Activated naive CD8-positive, alpha-beta T cell treated with anti-CD3 and anti-CD28 coated beads for 36 hours (primary cell): ENCODE results near the gene BCL10. TPM values are rescaled to one million over a fixed set of nuclear protein-coding genes. Genes with fewer than 3 reads are reported as not detected.

Experiments
- DNase-seq: peaks from one replicate; pipeline ENCODE4 v3.0.0; 2021
- H3K27ac Mint-ChIP-seq: one replicate; pipeline ENCODE4 v1.8.0; 2022; ENCODE audit warnings: mild to moderate bottlenecking, moderate library complexity, mixed read lengths
- H3K27me3 Mint-ChIP-seq: one replicate; pipeline ENCODE4 v1.8.0; 2022; ENCODE audit warnings: mild to moderate bottlenecking, mixed read lengths
- H3K36me3 Mint-ChIP-seq: one replicate; pipeline ENCODE4 v1.8.0; 2021; ENCODE audit warnings: mild to moderate bottlenecking, mixed read lengths
- H3K4me1 Mint-ChIP-seq: one replicate; pipeline ENCODE4 v1.8.0; 2021; ENCODE audit warnings: mixed read lengths
- H3K4me3 Mint-ChIP-seq: one replicate; pipeline ENCODE4 v1.8.0; 2022; ENCODE audit warnings: mild to moderate bottlenecking, moderate library complexity, mixed read lengths
- H3K9me3 Mint-ChIP-seq: one replicate; pipeline ENCODE4 v1.8.0; 2022; ENCODE audit warnings: mixed read lengths
- total RNA-seq, 2 experiments: library from RNA; stranded (reverse); gene quantifications; one replicate each; pipeline ENCODE4 v1.2.3, GENCODE V29; 2021

BCL10 gene
- total RNA-seq, 2 experiments from 2014 or later, result 27.5 to 29.0 TPM

- Mint-ChIP-seq H3K4me1 (peaks cover 6% of the 10 kb centered on the region), H3K27ac (no peak overlapping the region), H3K4me3 (no peak overlapping the region), H3K36me3 (no peaks in the 10 kb centered on the region), H3K9me3 (no peaks in the 10 kb centered on the region), H3K27me3 (no peaks in the 10 kb centered on the region)
- DNase-seq, result no peak
These were observed 7.2 kb upstream of the BCL10 start for GRCh38 chr1:85283475-85284199.

- no peak overlapping the region for H3K27ac Mint-ChIP-seq
- no peaks in the 10 kb centered on the region for H3K9me3 Mint-ChIP-seq
- no peak for DNase-seq
- peaks cover 7% of the 10 kb centered on the region for H3K4me1 Mint-ChIP-seq
- no peaks in the 10 kb centered on the region for H3K36me3 Mint-ChIP-seq
- no peak overlapping the region for H3K4me3 Mint-ChIP-seq
- H3K27me3 Mint-ChIP-seq, result no peaks in the 10 kb centered on the region
These were observed 6.0 kb upstream of the BCL10 start for GRCh38 chr1:85282424-85282823.

- H3K27ac Mint-ChIP-seq, result no peak overlapping the region
- no peaks in the 10 kb centered on the region for H3K9me3 Mint-ChIP-seq
- H3K4me1 Mint-ChIP-seq, result peaks cover 10% of the 10 kb centered on the region
- no peaks in the 10 kb centered on the region for H3K36me3 Mint-ChIP-seq
- no peaks in the 10 kb centered on the region for H3K27me3 Mint-ChIP-seq
- no peak overlapping the region for H3K4me3 Mint-ChIP-seq
- no peak for DNase-seq
These were observed 4.2 kb upstream of the BCL10 start for GRCh38 chr1:85280636-85281035.

- DNase-seq, result no peak
- H3K4me3 Mint-ChIP-seq, result no peak overlapping the region
- H3K36me3 Mint-ChIP-seq, result peaks cover 8% of the 10 kb centered on the region
- no peaks in the 10 kb centered on the region for H3K9me3 Mint-ChIP-seq
- no peaks in the 10 kb centered on the region for H3K27me3 Mint-ChIP-seq
- peaks cover 20% of the 10 kb centered on the region for H3K4me1 Mint-ChIP-seq
- no peak overlapping the region for H3K27ac Mint-ChIP-seq
These were observed 3.1 kb upstream of the BCL10 start for GRCh38 chr1:85279458-85280080.

GRCh38 chr1:85278853-85279314 is 2.5 kb upstream of the BCL10 start:
- no peak overlapping the region for H3K4me3 Mint-ChIP-seq
- H3K9me3 Mint-ChIP-seq, result no peaks in the 10 kb centered on the region
- H3K36me3 Mint-ChIP-seq, result peaks cover 12% of the 10 kb centered on the region
- peak; percentile 19 for DNase-seq
- H3K4me1 Mint-ChIP-seq, result peaks cover 24% of the 10 kb centered on the region
- no peaks in the 10 kb centered on the region for H3K27me3 Mint-ChIP-seq
- no peak overlapping the region for H3K27ac Mint-ChIP-seq

GRCh38 chr1:85277802-85278201 is 1.4 kb upstream of the BCL10 start:
- no peak for DNase-seq
- peaks cover 21% of the 10 kb centered on the region for H3K36me3 Mint-ChIP-seq
- H3K4me3 Mint-ChIP-seq, result no peak overlapping the region
- H3K27ac Mint-ChIP-seq, result no peak overlapping the region
- no peaks in the 10 kb centered on the region for H3K9me3 Mint-ChIP-seq
- H3K4me1 Mint-ChIP-seq, result peaks cover 35% of the 10 kb centered on the region
- no peaks in the 10 kb centered on the region for H3K27me3 Mint-ChIP-seq

- Mint-ChIP-seq H3K36me3 (peaks cover 24% of the 10 kb centered on the region), H3K4me3 (peak overlapping the region; percentile 84), H3K9me3 (no peaks in the 10 kb centered on the region), H3K27me3 (no peaks in the 10 kb centered on the region), H3K4me1 (peaks cover 39% of the 10 kb centered on the region), H3K27ac (peak overlapping the region; percentile 80)
- no peak for DNase-seq
These were observed 677 bp upstream of the BCL10 start for GRCh38 chr1:85276978-85277639.

GRCh38 chr1:85275701-85276214 is 674 bp downstream of the BCL10 start:
- peak; percentile 11 for DNase-seq
- Mint-ChIP-seq H3K9me3 (no peaks in the 10 kb centered on the region), H3K4me3 (peak overlapping the region; percentile 84), H3K27me3 (no peaks in the 10 kb centered on the region), H3K36me3 (peaks cover 24% of the 10 kb centered on the region), H3K4me1 (peaks cover 48% of the 10 kb centered on the region), H3K27ac (peak overlapping the region; percentile 88)

- Mint-ChIP-seq H3K9me3 (no peaks in the 10 kb centered on the region), H3K4me1 (peaks cover 48% of the 10 kb centered on the region), H3K27ac (peak overlapping the region; percentile 88), H3K4me3 (peak overlapping the region; percentile 84), H3K27me3 (no peaks in the 10 kb centered on the region), H3K36me3 (peaks cover 26% of the 10 kb centered on the region)
- no peak for DNase-seq
These were observed 1.4 kb downstream of the BCL10 start for GRCh38 chr1:85274969-85275453.

- H3K4me3 Mint-ChIP-seq, result no peak overlapping the region
- H3K4me1 Mint-ChIP-seq, result peaks cover 43% of the 10 kb centered on the region
- peaks cover 30% of the 10 kb centered on the region for H3K36me3 Mint-ChIP-seq
- DNase-seq, result no peak
- H3K27ac Mint-ChIP-seq, result peak overlapping the region; percentile 5
- no peaks in the 10 kb centered on the region for H3K9me3 Mint-ChIP-seq
- no peaks in the 10 kb centered on the region for H3K27me3 Mint-ChIP-seq
These were observed 3.0 kb downstream of the BCL10 start for GRCh38 chr1:85273397-85273796.

GRCh38 chr1:85268801-85269585 is 7.4 kb downstream of the BCL10 start:
- Mint-ChIP-seq H3K9me3 (no peaks in the 10 kb centered on the region), H3K4me1 (peaks cover 31% of the 10 kb centered on the region), H3K27ac (no peak overlapping the region), H3K36me3 (peaks cover 28% of the 10 kb centered on the region), H3K27me3 (no peaks in the 10 kb centered on the region), H3K4me3 (no peak overlapping the region)
- DNase-seq, result no peak

GRCh38 chr1:85267313-85267712 is 9.1 kb downstream of the BCL10 start:
- Mint-ChIP-seq H3K36me3 (peaks cover 25% of the 10 kb centered on the region), H3K4me3 (no peak overlapping the region)

GRCh38 chr1:85264150-85264549 is 12.3 kb downstream of the BCL10 start:
- Mint-ChIP-seq H3K27me3 (no peaks in the 10 kb centered on the region), H3K4me3 (no peak overlapping the region), H3K27ac (peak overlapping the region; percentile 55)

More at GRCh38 chr1:85267313-85267712, 9.1 kb downstream of the BCL10 start:
- Mint-ChIP-seq H3K27me3 (no peaks in the 10 kb centered on the region), H3K9me3 (no peaks in the 10 kb centered on the region), H3K27ac (no peak overlapping the region), H3K4me1 (peaks cover 16% of the 10 kb centered on the region)
- no peak for DNase-seq

GRCh38 chr1:85262985-85263384 is 13.4 kb downstream of the BCL10 start:
- H3K27ac Mint-ChIP-seq, result no peak overlapping the region
- no peak for DNase-seq
- peaks cover 13% of the 10 kb centered on the region for H3K4me1 Mint-ChIP-seq
- peaks cover 4% of the 10 kb centered on the region for H3K9me3 Mint-ChIP-seq
- peaks cover 34% of the 10 kb centered on the region for H3K36me3 Mint-ChIP-seq
- H3K4me3 Mint-ChIP-seq, result no peak overlapping the region
- H3K27me3 Mint-ChIP-seq, result no peaks in the 10 kb centered on the region

More at GRCh38 chr1:85264150-85264549, 12.3 kb downstream of the BCL10 start:
- no peak for DNase-seq
- Mint-ChIP-seq H3K9me3 (peaks cover 4% of the 10 kb centered on the region), H3K36me3 (peaks cover 29% of the 10 kb centered on the region), H3K4me1 (peaks cover 6% of the 10 kb centered on the region)
